Upper lobe of left lung (tissue), 6 donors: Measurements from ENCODE around the gene SLC6A19. TPM values are rescaled to one million over a fixed set of nuclear protein-coding genes. Genes with fewer than 3 reads are reported as not detected.
"Not testable (repeated sequence)": the region's sequence is repeated elsewhere in the genome, so short reads cannot be mapped to it uniquely, and the experiment has no call there.

Experiments used
- ATAC-seq, 2 donors: fragments of 200-7000 bp; cut with Tn5 transposase; one replicate each; pipeline ENCODE4 v1.9.1; 2022; ENCODE audit warnings: mild to moderate bottlenecking in 2 of 2, moderate library complexity in 2 of 2; ENCODE audit not compliant: low FRiP score in 2 of 2
- DNase-seq, 2 donors: peaks; one replicate each; pipeline ENCODE4 v3.0.0-alpha.2; 2019 to 2020
- H3K27ac ChIP-seq, 4 donors: fragments of 200-600 bp; sonication (generic); one replicate each; pipeline ENCODE4 v1.5.1; 2016 to 2019
- H3K27me3 ChIP-seq, 4 donors: fragments of 200-600 bp; sonication (generic); one replicate each; pipeline ENCODE4 v1.5.1; 2017 to 2019
- H3K36me3 ChIP-seq, 4 donors: fragments of 200-600 bp; sonication (generic); one replicate each; pipeline ENCODE4 v1.5.1; 2016 to 2019
- H3K4me1 ChIP-seq, 4 donors: fragments of 200-600 bp; sonication (generic); one replicate each; pipeline ENCODE4 v1.5.1; 2018 to 2019
- H3K4me3 ChIP-seq, 4 donors: fragments of 200-600 bp; sonication (generic); one replicate each; pipeline ENCODE4 v1.5.1; 2017 to 2019; ENCODE audit warnings: mild to moderate bottlenecking in 2 of 4, moderate library complexity in 1 of 4
- H3K9me3 ChIP-seq, 4 donors: fragments of 200-600 bp; sonication (generic); one replicate each; pipeline ENCODE4 v1.5.1; 2018 to 2019
- EP300 ChIP-seq, 4 donors: sonication (generic); formaldehyde crosslinking; IDR thresholded peaks; one replicate each; pipeline ENCODE4 v1.5.1; 2017; ENCODE audit warnings: antibody characterized with exemption in 4 of 4, control low read depth in 2 of 4
- POLR2A ChIP-seq, 4 donors: fragments of 450-650 bp; IDR thresholded peaks; one replicate each; pipeline ENCODE4 v1.5.1; 2016 to 2017; ENCODE audit warnings: antibody characterized with exemption in 4 of 4, mild to moderate bottlenecking in 2 of 4
- POLR2AphosphoS5 ChIP-seq, 2 donors: sonication (generic); formaldehyde crosslinking; IDR thresholded peaks; one replicate each; pipeline ENCODE4 v1.5.1; 2017; ENCODE audit warnings: antibody characterized with exemption in 2 of 2
- WGBS, 2 donors: methylation state at CpG; one replicate each; pipeline ENCODE4 v1.1.5; 2017 to 2018; 5-methylcytosine and 5-hydroxymethylcytosine counted together
- total RNA-seq, 6 donors: library from RNA; depleted of rRNA in 4 of 6; stranded (reverse); fragments of >200 nt in 4 of 6; gene quantifications; one replicate each; pipeline versions ENCODE4 v1.1.0 to v1.2.1, GENCODE V29; 2016 to 2021
- TF ChIP-seq, protein P1 (sequence below), 6 experiments: fragments of 450-650 bp in 4 of 6; fragments of 200-600 bp in 2 of 6; sonication (generic) in 2 of 6; IDR thresholded peaks; one replicate each; pipeline ENCODE4 v1.5.1; 2016 to 2019; ENCODE audit warnings: antibody characterized with exemption in 6 of 6
- donor health status: DM: no; HTN: no; CAD: no; lungs with moderate emphysema.
- donor health status: DM: no; HTN: yes; CAD: no; lungs with severe emphysema.

SLC6A19 gene
- total RNA-seq, 6 donors from 2014 or later, result 0.03 to 0.06 TPM; not detected in 4

DNA sequence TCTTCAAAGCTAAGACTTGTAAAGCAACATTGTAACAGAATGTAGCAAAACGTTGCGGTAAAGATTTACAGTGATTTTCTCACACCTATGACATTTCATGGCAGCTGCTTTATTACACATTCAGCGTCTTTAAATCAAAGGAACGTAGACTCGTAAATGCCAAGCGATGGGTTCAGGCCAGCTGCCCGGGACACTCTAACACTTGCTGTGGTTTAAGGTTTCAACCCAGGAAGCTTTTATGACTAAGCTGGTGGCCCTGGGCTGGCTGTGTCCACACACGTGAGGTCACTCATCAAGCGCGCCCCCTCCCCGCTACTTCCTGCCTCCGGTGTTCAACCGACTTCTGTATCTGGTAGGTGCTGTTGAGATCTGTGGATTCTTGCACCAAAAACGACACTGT lies 26.3 kb downstream of the SLC6A19 start:
- Histone ChIP-seq H3K4me1 (peaks cover 0 to 5% (median 0%) of the 10 kb centered on the region in 4 donors), H3K9me3 (no peaks in the 10 kb centered on the region), H3K4me3 (no peak overlapping the region), H3K27me3 (no peaks in the 10 kb centered on the region), H3K36me3 (no peaks in the 10 kb centered on the region), H3K27ac (no peak overlapping the region)
- DNase-seq (peak in 1 of 2 donors; percentile 60), ATAC-seq (no peak)
- TF ChIP-seq EP300 (IDR thresholded peaks at IDR 0.05), result no peak
- TF ChIP-seq, protein P1, sequence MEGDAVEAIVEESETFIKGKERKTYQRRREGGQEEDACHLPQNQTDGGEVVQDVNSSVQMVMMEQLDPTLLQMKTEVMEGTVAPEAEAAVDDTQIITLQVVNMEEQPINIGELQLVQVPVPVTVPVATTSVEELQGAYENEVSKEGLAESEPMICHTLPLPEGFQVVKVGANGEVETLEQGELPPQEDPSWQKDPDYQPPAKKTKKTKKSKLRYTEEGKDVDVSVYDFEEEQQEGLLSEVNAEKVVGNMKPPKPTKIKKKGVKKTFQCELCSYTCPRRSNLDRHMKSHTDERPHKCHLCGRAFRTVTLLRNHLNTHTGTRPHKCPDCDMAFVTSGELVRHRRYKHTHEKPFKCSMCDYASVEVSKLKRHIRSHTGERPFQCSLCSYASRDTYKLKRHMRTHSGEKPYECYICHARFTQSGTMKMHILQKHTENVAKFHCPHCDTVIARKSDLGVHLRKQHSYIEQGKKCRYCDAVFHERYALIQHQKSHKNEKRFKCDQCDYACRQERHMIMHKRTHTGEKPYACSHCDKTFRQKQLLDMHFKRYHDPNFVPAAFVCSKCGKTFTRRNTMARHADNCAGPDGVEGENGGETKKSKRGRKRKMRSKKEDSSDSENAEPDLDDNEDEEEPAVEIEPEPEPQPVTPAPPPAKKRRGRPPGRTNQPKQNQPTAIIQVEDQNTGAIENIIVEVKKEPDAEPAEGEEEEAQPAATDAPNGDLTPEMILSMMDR (IDR thresholded peaks at IDR 0.05), result no peak
- 21 to 22% methylated on average over 14 of the region's 14 CpGs for WGBS, 2 donors

DNA sequence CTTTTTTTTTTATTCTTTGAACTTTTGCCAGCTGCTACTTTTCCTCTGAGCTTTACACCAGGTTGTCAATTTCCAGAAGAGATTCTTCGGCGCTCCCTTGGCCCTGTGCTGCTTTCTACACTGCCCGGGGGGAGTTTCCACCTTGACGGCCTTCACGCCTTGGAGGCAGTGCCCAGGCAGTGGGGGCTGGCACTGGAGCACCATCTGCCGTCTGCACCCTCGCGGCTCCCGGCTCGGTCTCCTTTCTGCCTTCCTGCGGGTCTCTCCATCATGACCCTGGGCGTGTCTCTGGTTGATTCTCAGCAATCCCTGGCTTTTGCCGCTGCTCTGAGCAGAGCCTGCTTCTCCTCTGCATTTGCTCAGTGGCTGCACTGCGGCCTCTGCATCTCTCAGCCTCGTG lies 26.7 kb downstream of the SLC6A19 start:
- H3K27ac ChIP-seq, result no peak overlapping the region
- TF ChIP-seq EP300 (IDR thresholded peaks at IDR 0.05) (no peak), POLR2AphosphoS5 (IDR thresholded peaks at IDR 0.05) (no peak), POLR2A (IDR thresholded peaks at IDR 0.05) (no peak)
- TF ChIP-seq, protein P1 (IDR thresholded peaks at IDR 0.05), result no peak
- no peaks in the 10 kb centered on the region for H3K27me3 ChIP-seq
- H3K36me3 ChIP-seq, result no peaks in the 10 kb centered on the region
- DNase-seq, result peak in 1 of 2 donors; percentile 58
- ATAC-seq, result no peak
- 53 to 54% methylated on average over 15 of the region's 15 CpGs for WGBS, 2 donors
- H3K9me3 ChIP-seq, result no peaks in the 10 kb centered on the region
- no peak overlapping the region for H3K4me3 ChIP-seq
- H3K4me1 ChIP-seq, result peaks cover 0 to 5% (median 0%) of the 10 kb centered on the region in 4 donors

DNA sequence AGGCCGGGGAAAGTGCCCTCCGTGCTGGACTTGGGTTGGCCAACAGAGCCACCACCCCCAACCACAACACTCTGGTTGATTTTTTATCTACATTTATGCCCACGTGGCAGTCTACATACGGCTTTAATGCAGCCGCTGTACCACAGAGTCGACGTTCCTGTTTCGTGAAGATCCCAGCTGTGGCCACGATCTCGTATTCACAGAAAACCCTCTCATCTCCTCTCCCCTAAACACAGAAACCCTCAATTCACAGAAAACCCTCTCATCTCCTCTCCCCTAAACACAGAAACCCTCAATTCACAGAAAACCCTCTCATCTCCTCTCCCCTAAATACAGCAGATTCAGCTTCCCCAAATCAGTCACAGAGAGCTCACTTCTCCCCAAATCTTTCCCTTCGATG lies 27.6 kb downstream of the SLC6A19 start:
- not testable (repeated sequence) for H3K36me3 ChIP-seq, H3K27me3 ChIP-seq, H3K4me1 ChIP-seq, H3K9me3 ChIP-seq, ATAC-seq, H3K4me3 ChIP-seq, H3K27ac ChIP-seq
- DNase-seq, result peak in 1 of 2 donors; percentile 29
- 77 to 88% methylated on average over 11 of the region's 11 CpGs for WGBS, 2 donors

DNA sequence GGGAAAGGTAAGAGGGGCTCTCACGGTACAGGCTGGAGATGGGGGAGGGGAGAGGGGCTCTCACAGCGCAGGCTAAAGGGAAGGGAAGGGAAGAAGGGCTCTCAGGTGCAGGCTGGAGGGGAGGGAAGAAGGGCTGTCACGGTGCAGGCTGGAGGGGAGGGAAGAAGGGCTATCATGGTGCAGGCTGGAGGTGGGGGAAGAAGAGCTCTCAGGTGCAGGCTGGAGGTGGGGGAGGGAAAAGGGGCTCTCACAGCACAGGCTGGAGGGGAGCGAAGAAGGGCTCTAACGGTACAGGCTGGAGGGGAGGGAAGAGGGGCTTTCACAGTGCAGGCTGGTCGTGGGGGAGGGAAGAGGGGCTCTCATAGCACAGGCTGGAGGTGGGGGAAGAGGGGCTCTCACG lies 28.4 kb downstream of the SLC6A19 start:
- DNase-seq, result no peak
- WGBS, 2 donors, result 24 to 30% methylated on average over 7 of the region's 7 CpGs
- Histone ChIP-seq H3K27me3 (no peaks in the 10 kb centered on the region), H3K4me3 (no peak overlapping the region), H3K4me1 (peaks cover 0 to 5% (median 0%) of the 10 kb centered on the region in 4 donors), H3K9me3 (peaks cover 0 to 4% (median 0%) of the 10 kb centered on the region in 4 donors), H3K36me3 (no peaks in the 10 kb centered on the region), H3K27ac (no peak overlapping the region)
- TF ChIP-seq, protein P1 (IDR thresholded peaks at IDR 0.05), result no peak
- no peak for TF ChIP-seq POLR2AphosphoS5 (IDR thresholded peaks at IDR 0.05)
- no peak for TF ChIP-seq EP300 (IDR thresholded peaks at IDR 0.05)
- TF ChIP-seq POLR2A (IDR thresholded peaks at IDR 0.05), result no peak
- ATAC-seq, result no peak

DNA sequence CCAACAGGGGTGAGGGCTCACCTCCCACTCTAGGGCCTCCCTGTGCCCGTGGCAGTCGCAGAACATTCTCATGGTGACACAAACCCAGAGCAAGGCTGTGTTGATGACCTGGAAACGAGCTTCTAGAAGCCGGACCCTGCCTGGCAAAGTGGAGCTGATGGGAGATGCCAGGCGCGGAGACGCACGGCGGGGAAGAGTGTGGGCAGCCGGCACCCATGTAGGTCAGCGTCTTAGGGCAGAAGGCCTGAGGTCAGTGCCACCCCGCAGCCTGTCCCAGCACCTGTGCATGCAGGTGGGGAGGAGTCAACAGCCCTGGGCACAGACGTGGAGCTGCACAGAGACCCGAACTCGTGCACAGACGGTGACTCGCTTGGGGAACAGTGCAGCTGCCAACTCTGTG lies 29.2 kb downstream of the SLC6A19 start:
- Histone ChIP-seq H3K4me3 (no peak overlapping the region), H3K27me3 (no peaks in the 10 kb centered on the region), H3K36me3 (no peaks in the 10 kb centered on the region), H3K9me3 (peaks cover 3 to 11% (median 7%) of the 10 kb centered on the region in 4 donors), H3K4me1 (peaks cover 0 to 5% (median 0%) of the 10 kb centered on the region in 4 donors), H3K27ac (no peak overlapping the region)
- TF ChIP-seq, protein P1 (IDR thresholded peaks at IDR 0.05), result no peak
- TF ChIP-seq POLR2A (IDR thresholded peaks at IDR 0.05) (no peak), POLR2AphosphoS5 (IDR thresholded peaks at IDR 0.05) (no peak), EP300 (IDR thresholded peaks at IDR 0.05) (no peak)
- 83 to 87% methylated on average over 12 to 15 of the region's 17 CpGs for WGBS, 2 donors
- ATAC-seq (no peak), DNase-seq (peak in 1 of 2 donors; percentile 78)
